HepG2 (cell line): ENCODE results near the gene ZDHHC18. TPM values are rescaled to one million over a fixed set of nuclear protein-coding genes. Genes with fewer than 3 reads are reported as not detected.

Source experiments
- ATF4 ChIP-seq, 2 experiments: fragments of 450-650 bp in 1 of 2; sonication (generic) in 1 of 2; formaldehyde crosslinking; IDR thresholded peaks; 2 replicates each; pipeline versions ENCODE4 v1.5.0 to v1.8.0; 2020 to 2022; ENCODE audit warnings: mild to moderate bottlenecking in 1 of 2, missing genetic modification reagents in 1 of 2
- CBFB ChIP-seq: sonication (generic); formaldehyde crosslinking; IDR thresholded peaks from 2 replicates; pipeline ENCODE4 v1.4.0; 2020; ENCODE audit warnings: missing genetic modification reagents
- ELF4 ChIP-seq: sonication (generic); formaldehyde crosslinking; IDR thresholded peaks from 2 replicates; pipeline ENCODE4 v1.5.0; 2020; ENCODE audit warnings: missing genetic modification reagents, mild to moderate bottlenecking, moderate library complexity, borderline replicate concordance
- ERF ChIP-seq: IDR thresholded peaks from 2 replicates; pipeline ENCODE4 v1.6.1; 2018; ENCODE audit warnings: missing biosample characterization, missing genetic modification reagents
- HNF4A ChIP-seq: sonication (generic); formaldehyde crosslinking; IDR thresholded peaks from 2 replicates; pipeline ENCODE4 v1.4.0; 2020; ENCODE audit warnings: missing genetic modification reagents
- NBN ChIP-seq: fragments of 450-650 bp; conservative IDR thresholded peaks from 2 replicates; pipeline ENCODE4 v1.6.1; 2017
- NFE2 ChIP-seq: sonication (generic); formaldehyde crosslinking; IDR thresholded peaks from 2 replicates; pipeline ENCODE4 v1.4.0; 2020; ENCODE audit warnings: missing genetic modification reagents
- POLR2A ChIP-seq, 2 experiments: IDR thresholded peaks; 2 replicates each; pipeline ENCODE4 v1.6.1; 2011; ENCODE audit warnings: low read depth in 2 of 2, low read length in 2 of 2, mild to moderate bottlenecking in 1 of 2, moderate library complexity in 1 of 2; ENCODE audit not compliant: insufficient read depth in 1 of 2
- PRDM4 ChIP-seq: sonication (generic); formaldehyde crosslinking; IDR thresholded peaks from 2 replicates; pipeline ENCODE4 v1.9.0; 2021; ENCODE audit warnings: missing genetic modification reagents, borderline replicate concordance
- SP2 ChIP-seq: sonication (generic); formaldehyde crosslinking; IDR thresholded peaks from 2 replicates; pipeline ENCODE4 v1.5.1; 2020; ENCODE audit warnings: mild to moderate bottlenecking, missing genetic modification reagents
- THAP8 ChIP-seq: sonication (generic); formaldehyde crosslinking; IDR thresholded peaks from 2 replicates; pipeline ENCODE4 v1.5.1; 2020; ENCODE audit warnings: missing genetic modification reagents, mild to moderate bottlenecking, borderline replicate concordance
- ZBTB40 ChIP-seq, 2 experiments: fragments of 450-650 bp in 1 of 2; sonication (generic) in 1 of 2; formaldehyde crosslinking in 1 of 2; IDR thresholded peaks; 2 replicates each; pipeline versions ENCODE4 v1.6.1 to v1.8.0; 2016 to 2022; ENCODE audit warnings: antibody characterized with exemption in 1 of 2, mild to moderate bottlenecking in 1 of 2, missing genetic modification reagents in 1 of 2
- ZNF292 ChIP-seq: sonication (generic); formaldehyde crosslinking; IDR thresholded peaks from 2 replicates; pipeline ENCODE4 v1.8.1; 2022; ENCODE audit warnings: mild to moderate bottlenecking, low read depth, missing genetic modification reagents, borderline replicate concordance
- ZNF335 ChIP-seq: sonication (generic); formaldehyde crosslinking; IDR thresholded peaks from 2 replicates; pipeline ENCODE4 v1.4.0; 2020; ENCODE audit warnings: missing genetic modification reagents
- ZNF709 ChIP-seq: sonication (generic); formaldehyde crosslinking; IDR thresholded peaks from 2 replicates; pipeline ENCODE4 v1.5.0; 2020; ENCODE audit warnings: mild to moderate bottlenecking, missing genetic modification reagents
- polyA plus RNA-seq, 8 experiments: library from polyadenylated mRNA; depleted of rRNA in 3 of 8; stranded (reverse) in 7 of 8; unstranded in 1 of 8; fragments of >200 nt; fragmentation: Illumina TruSeq in 4 of 8; extraction: Trizol in 4 of 8; gene quantifications; 2 replicates each; pipeline versions ENCODE4 v1.2.1 to v1.2.3, GENCODE V29; 2011 to 2016; ENCODE audit warnings: low read depth in 4 of 8, missing spikeins in 1 of 8, mixed read lengths in 1 of 8; ENCODE audit not compliant: insufficient read depth in 1 of 8
- total RNA-seq, 5 experiments: library from RNA; depleted of rRNA; stranded (reverse); fragments of >200 nt; fragmentation: Illumina TruSeq; extraction: Trizol; gene quantifications; 2 replicates each; pipeline ENCODE4 v1.2.3, GENCODE V29; 2016; ENCODE audit warnings: low read depth in 1 of 5

The ZDHHC18 gene
- total and polyA plus RNA-seq, 2 of the 13 experiments (the other 11 are each of a cell fraction or from before 2014, with no cell fraction given) = 13.2 to 35.3 TPM

GRCh38 chr1:26864610-26865480 lies 38.4 kb downstream of the ZDHHC18 start (continued):
- TF ChIP-seq ZBTB40 (IDR thresholded peaks at IDR 0.05) (no peak), ZBTB40 (CRISPR knock-in tag; IDR thresholded peaks at IDR 0.05) (no peak; the same call in 1 of the 2 replicates), ELF4 (CRISPR knock-in tag) (no peak), THAP8 (CRISPR knock-in tag) (no peak; the same call in 1 of the 2 replicates), ZNF335 (CRISPR knock-in tag) (0 out of 2 replicates have a peak, but pooled peaks have one; percentile 8), HNF4A (CRISPR knock-in tag) (no peak), CBFB (peak; percentile 45; the same call in 1 of the 2 replicates), ERF (CRISPR knock-in tag) (peak; percentile 91), NFE2 (no peak), NBN (no peak), ZNF709 (CRISPR knock-in tag) (peak; percentile 91), SP2 (peak; percentile 96), POLR2A (IDR thresholded peaks at IDR 0.05; ENCODE audit: insufficient read depth in 1 of 2, low read depth in 2 of 2, low read length in 2 of 2) (peak; percentile 97), ZNF292 (peak; percentile 88), PRDM4 (CRISPR knock-in tag) (no peak), ATF4 (CRISPR knock-in tag; IDR thresholded peaks at IDR 0.05) (0 out of 4 replicates have a peak, but pooled peaks of 1 of the 2 experiments have one; percentile 27)
